WTC11 (cell line): ENCODE measurements around the gene EYA2. TPM values are rescaled to one million over a fixed set of nuclear protein-coding genes. Genes with fewer than 3 reads are reported as not detected.

ENCODE experiments used
- ATAC-seq: fragments of 200-7000 bp; cut with Tn5 transposase; 2 replicates; pipeline ENCODE4 v1.10.0; 2021; ENCODE audit warnings: mild to moderate bottlenecking, moderate library complexity
- CTCF ChIA-PET: fragments of 300-600 bp; sonication (Branson Sonifier 250); formaldehyde crosslinking; loops from one replicate; lab custom pipeline; 2021; ENCODE audit warnings: antibody characterized with exemption; lab: Charles Lee
- POLR2A ChIA-PET: fragments of 350-600 bp; sonication (Branson Sonifier 250); formaldehyde crosslinking; loops from one replicate; lab custom pipeline; 2021; ENCODE audit warnings: antibody characterized with exemption; lab: Charles Lee
- DNase-seq: peaks from one replicate; pipeline ENCODE4 v3.0.0; 2021; ENCODE audit warnings: low spot score
- H3K27ac Mint-ChIP-seq: 2 replicates; pipeline ENCODE4 v1.8.0; 2021; ENCODE audit warnings: mixed read lengths
- H3K27me3 Mint-ChIP-seq: 2 replicates; pipeline ENCODE4 v1.8.0; 2021; ENCODE audit warnings: low read depth, mild to moderate bottlenecking, moderate library complexity, mixed read lengths
- H3K36me3 Mint-ChIP-seq: 2 replicates; pipeline ENCODE4 v1.8.0; 2021; ENCODE audit warnings: mixed read lengths
- H3K4me1 Mint-ChIP-seq: 2 replicates; pipeline ENCODE4 v1.8.0; 2022; ENCODE audit warnings: mixed read lengths
- H3K4me3 Mint-ChIP-seq: 2 replicates; pipeline ENCODE4 v1.8.0; 2021; ENCODE audit warnings: mild to moderate bottlenecking, moderate library complexity, mixed read lengths
- H3K9me3 Mint-ChIP-seq: 2 replicates; pipeline ENCODE4 v1.8.0; 2021; ENCODE audit warnings: mixed read lengths
- ATF1 ChIP-seq: sonication (generic); formaldehyde crosslinking; IDR thresholded peaks from 2 replicates; pipeline ENCODE4 v1.8.1; 2023; ENCODE audit warnings: mild to moderate bottlenecking, moderate library complexity, missing genetic modification reagents
- ESRRA ChIP-seq: sonication (generic); formaldehyde crosslinking; IDR thresholded peaks from 2 replicates; pipeline ENCODE4 v1.8.1; 2022; ENCODE audit warnings: mild to moderate bottlenecking, missing genetic modification reagents, borderline replicate concordance
- ETV6 ChIP-seq: sonication (generic); formaldehyde crosslinking; IDR thresholded peaks from 2 replicates; pipeline ENCODE4 v1.8.1; 2022; ENCODE audit warnings: mild to moderate bottlenecking, missing genetic modification reagents
- FOXP4 ChIP-seq: sonication (generic); formaldehyde crosslinking; IDR thresholded peaks from 2 replicates; pipeline ENCODE4 v1.8.0; 2022; ENCODE audit warnings: mild to moderate bottlenecking, missing genetic modification reagents
- KAT7 ChIP-seq: sonication (generic); formaldehyde crosslinking; IDR thresholded peaks from 2 replicates; pipeline ENCODE4 v1.8.1; 2023; ENCODE audit warnings: missing genetic modification reagents, mild to moderate bottlenecking, borderline replicate concordance
- NFATC4 ChIP-seq: fragments of 250-450 bp; sonication (Bioruptor Pico); IDR thresholded peaks from 2 replicates; pipeline ENCODE4 v1.9.0; 2021; ENCODE audit warnings: mild to moderate bottlenecking
- NR1H2 ChIP-seq: sonication (generic); formaldehyde crosslinking; IDR thresholded peaks from 2 replicates; pipeline ENCODE4 v1.9.0; 2021; ENCODE audit warnings: mild to moderate bottlenecking, moderate library complexity, missing genetic modification reagents
- SMAD4 ChIP-seq: sonication (generic); formaldehyde crosslinking; IDR thresholded peaks from 2 replicates; pipeline ENCODE4 v1.8.0; 2022; ENCODE audit warnings: mild to moderate bottlenecking, missing genetic modification reagents
- USF2 ChIP-seq: sonication (generic); formaldehyde crosslinking; IDR thresholded peaks from 2 replicates; pipeline ENCODE4 v1.8.1; 2023; ENCODE audit warnings: mild to moderate bottlenecking, missing genetic modification reagents, moderate library complexity
- ZBTB21 ChIP-seq: sonication (generic); formaldehyde crosslinking; IDR thresholded peaks from 2 replicates; pipeline ENCODE4 v1.8.1; 2023; ENCODE audit warnings: mild to moderate bottlenecking, missing genetic modification reagents, borderline replicate concordance
- ZNF396 ChIP-seq: fragments of 250-450 bp; sonication (Bioruptor Pico); IDR thresholded peaks from 2 replicates; pipeline ENCODE4 v1.8.0; 2021; ENCODE audit warnings: mild to moderate bottlenecking, moderate library complexity, borderline replicate concordance
- total RNA-seq: library from RNA; stranded (reverse); gene quantifications from 3 replicates; pipeline ENCODE4 v1.2.3, GENCODE V29; 2021
- TF ChIP-seq, protein P1 (sequence below): sonication (generic); formaldehyde crosslinking; conservative IDR thresholded peaks from 2 replicates; pipeline ENCODE4 v1.8.1; 2022; ENCODE audit warnings: mild to moderate bottlenecking, missing genetic modification reagents

The EYA2 gene
- total RNA-seq, 1 experiment from 2014 or later, result 1.5 TPM

DNA sequence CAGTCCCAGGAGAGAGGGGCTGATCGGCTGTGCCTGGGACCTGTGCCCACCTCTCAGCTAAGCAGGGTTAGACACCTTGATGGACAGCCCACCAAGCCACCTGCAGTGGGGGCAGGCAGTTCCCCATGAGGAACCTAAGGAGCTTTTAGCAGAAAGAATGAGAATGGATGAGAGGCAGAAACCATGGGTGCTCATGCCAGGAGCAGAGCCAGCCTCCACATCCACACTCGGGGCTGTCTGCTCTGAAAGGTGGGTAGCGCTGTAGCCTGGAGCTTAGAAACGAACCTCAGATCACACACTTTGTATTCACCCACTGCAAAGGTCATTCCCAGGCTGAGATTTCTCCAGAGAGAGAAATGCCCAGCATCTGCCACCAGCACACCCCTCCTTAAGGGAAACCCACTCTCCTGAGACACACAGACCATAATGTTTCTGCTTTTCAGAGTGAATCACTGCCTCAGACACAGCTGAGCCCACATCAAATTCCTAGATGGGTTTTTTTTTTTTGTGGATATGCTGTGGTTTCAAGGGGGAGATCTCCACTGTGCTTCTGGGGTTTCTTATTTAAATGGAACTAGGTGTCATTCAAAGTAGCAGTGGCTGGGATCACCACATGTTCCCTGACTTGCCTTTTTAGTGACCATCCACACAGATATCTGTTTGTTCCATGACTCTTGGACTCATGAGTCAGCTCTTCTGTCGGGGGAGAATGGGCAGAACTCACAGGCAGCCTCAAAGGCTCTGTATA is 218.9 kb downstream of the EYA2 start:
- CTCF ChIA-PET, result no interaction called here
- no peak for DNase-seq
- no peak for ATAC-seq
- H3K36me3 Mint-ChIP-seq, result peaks cover 9% of the 10 kb centered on the region
- TF ChIP-seq ZNF396 (CRISPR knock-in tag) (no peak), NR1H2 (no peak), ESRRA (CRISPR knock-in tag) (no peak), ETV6 (no peak), ATF1 (CRISPR knock-in tag) (no peak)
- TF ChIP-seq, all 79 proteins: peak for 0
- no peak overlapping the region for H3K27ac Mint-ChIP-seq
- peaks cover 24% of the 10 kb centered on the region for H3K9me3 Mint-ChIP-seq
- POLR2A ChIA-PET, result no interaction called here
- H3K4me3 Mint-ChIP-seq, result no peak overlapping the region
- H3K27me3 Mint-ChIP-seq, result no peaks in the 10 kb centered on the region; the same call in 1 of the 2 replicates
- H3K4me1 Mint-ChIP-seq, result peaks cover 19% of the 10 kb centered on the region

DNA sequence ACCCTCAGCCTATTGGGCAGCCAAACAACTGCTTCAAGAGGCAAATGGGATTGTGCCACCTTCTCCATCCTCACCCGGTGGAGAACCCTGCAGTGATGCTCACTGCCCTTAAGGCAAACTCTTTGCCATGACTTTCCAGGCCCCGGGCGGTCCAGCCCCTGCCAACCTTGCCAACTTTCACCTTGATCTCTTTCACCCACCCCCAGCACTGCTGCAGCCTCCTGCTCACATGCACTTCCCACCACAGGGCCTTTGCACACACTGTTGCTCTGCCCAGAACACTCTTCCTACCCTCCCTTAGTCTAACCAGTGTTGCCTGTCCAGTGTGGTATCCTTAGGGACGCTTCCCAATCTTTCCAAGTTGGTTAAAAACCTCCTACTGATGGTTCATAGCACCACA is 221.1 kb downstream of the EYA2 start:
- Mint-ChIP-seq H3K36me3 (peaks cover 9% of the 10 kb centered on the region), H3K9me3 (peaks cover 24% of the 10 kb centered on the region), H3K4me1 (peaks cover 27% of the 10 kb centered on the region), H3K4me3 (no peak overlapping the region), H3K27ac (no peak overlapping the region; the same call in 1 of the 2 replicates), H3K27me3 (no peaks in the 10 kb centered on the region; the same call in 1 of the 2 replicates)
- ChIA-PET CTCF (no interaction called here), POLR2A (no interaction called here)
- no peak for TF ChIP-seq NFATC4 (CRISPR knock-in tag)
- TF ChIP-seq, protein P1, sequence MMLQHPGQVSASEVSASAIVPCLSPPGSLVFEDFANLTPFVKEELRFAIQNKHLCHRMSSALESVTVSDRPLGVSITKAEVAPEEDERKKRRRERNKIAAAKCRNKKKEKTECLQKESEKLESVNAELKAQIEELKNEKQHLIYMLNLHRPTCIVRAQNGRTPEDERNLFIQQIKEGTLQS (CRISPR knock-in tag), result no peak
- TF ChIP-seq KAT7 (CRISPR knock-in tag), result no peak
- ATAC-seq (no peak), DNase-seq (no peak)

- no peaks in the 10 kb centered on the region; the same call in 1 of the 2 replicates for H3K27me3 Mint-ChIP-seq
- H3K4me1 Mint-ChIP-seq, result peaks cover 27% of the 10 kb centered on the region
- no peak overlapping the region for H3K4me3 Mint-ChIP-seq
- DNase-seq (no peak), ATAC-seq (no peak)
- peaks cover 15% of the 10 kb centered on the region for H3K9me3 Mint-ChIP-seq
- H3K27ac Mint-ChIP-seq, result 0 out of 2 replicates have a peak overlapping the region, but pooled peaks have one; percentile 42
- POLR2A ChIA-PET, result no interaction called here
- H3K36me3 Mint-ChIP-seq, result peaks cover 3% of the 10 kb centered on the region
- CTCF ChIA-PET, result interaction anchor here (0.7 kb wide), 1 partner anchor 407 kb away, joined by 5 read pairs; no protein-coding TSS in a partner anchor
- TF ChIP-seq FOXP4 (CRISPR knock-in tag) (no peak), SMAD4 (no peak)
- TF ChIP-seq, all 79 proteins: peak for 0
These were observed 222.7 kb downstream of the EYA2 start for GRCh38 chr20:47117371-47117770.

GRCh38 chr20:47117773-47118172 is 223.1 kb downstream of the EYA2 start:
- no peaks in the 10 kb centered on the region; the same call in 1 of the 2 replicates for H3K27me3 Mint-ChIP-seq
- H3K36me3 Mint-ChIP-seq, result peaks cover 3% of the 10 kb centered on the region
- H3K9me3 Mint-ChIP-seq, result peaks cover 15% of the 10 kb centered on the region
- CTCF ChIA-PET, result no interaction called here
- H3K4me1 Mint-ChIP-seq, result peaks cover 27% of the 10 kb centered on the region
- TF ChIP-seq FOXP4 (CRISPR knock-in tag) (no peak), ZBTB21 (CRISPR knock-in tag) (no peak), USF2 (CRISPR knock-in tag) (0 out of 2 replicates have a peak, but pooled peaks have one; percentile 21)
- no peak overlapping the region for H3K4me3 Mint-ChIP-seq
- H3K27ac Mint-ChIP-seq, result no peak overlapping the region
- POLR2A ChIA-PET, result interaction anchor here (0.8 kb wide), 1 partner anchor 18 kb away, joined by 14 read pairs; no protein-coding TSS in a partner anchor
- ATAC-seq, result no peak
- no peak for DNase-seq
